Activated CD8-positive, alpha-beta T cell treated with anti-CD3 and anti-CD28 coated beads for 36 hours (primary cell): Measurements from ENCODE around the gene CSF1. TPM values are rescaled to one million over a fixed set of nuclear protein-coding genes. Genes with fewer than 3 reads are reported as not detected.
A peak's percentile ranks its signal among the peaks of the same experiment; 100 is the strongest.

ENCODE experiments used
- ATAC-seq: fragments of 200-7000 bp; cut with Tn5 transposase; one replicate; pipeline ENCODE4 v1.10.0; 2021; ENCODE audit warnings: mild to moderate bottlenecking, moderate library complexity
- CTCF ChIA-PET: fragments of 350-600 bp; sonication (Branson Sonifier 250); formaldehyde crosslinking; loops from one replicate; lab custom pipeline; 2021; ENCODE audit warnings: antibody characterized with exemption; lab: Charles Lee
- POLR2A ChIA-PET: fragments of 350-600 bp; sonication (Branson Sonifier 250); formaldehyde crosslinking; loops from one replicate; lab custom pipeline; 2021; ENCODE audit warnings: antibody characterized with exemption; lab: Charles Lee
- DNase-seq: peaks from one replicate; pipeline ENCODE4 v3.0.0-alpha.2; 2020
- H3K27ac Mint-ChIP-seq: one replicate; pipeline ENCODE4 v1.8.0; 2021; ENCODE audit warnings: mild to moderate bottlenecking, mixed read lengths
- H3K27me3 Mint-ChIP-seq: one replicate; pipeline ENCODE4 v1.8.0; 2021; ENCODE audit warnings: mixed read lengths
- H3K36me3 Mint-ChIP-seq: one replicate; pipeline ENCODE4 v1.8.0; 2021; ENCODE audit warnings: low read depth, mixed read lengths
- H3K4me1 Mint-ChIP-seq: one replicate; pipeline ENCODE4 v1.8.0; 2021; ENCODE audit warnings: low read depth, mixed read lengths
- H3K4me3 Mint-ChIP-seq: one replicate; pipeline ENCODE4 v1.8.0; 2021; ENCODE audit warnings: mild to moderate bottlenecking, moderate library complexity, mixed read lengths
- H3K9me3 Mint-ChIP-seq: one replicate; pipeline ENCODE4 v1.8.0; 2021; ENCODE audit warnings: mixed read lengths
- CTCF ChIP-seq: fragments of 200-600 bp; IDR thresholded peaks from one replicate; pipeline ENCODE4 v1.8.0; 2022; ENCODE audit warnings: antibody characterized with exemption, mild to moderate bottlenecking
- intact Hi-C: fragments of 100-400 bp; cut with micrococcal nuclease; formaldehyde crosslinking; loops from one replicate; pipeline ENCODE4 v1.10.0; 2022
- total RNA-seq, 2 experiments: library from RNA; stranded (reverse); gene quantifications; one replicate each; pipeline ENCODE4 v1.2.3, GENCODE V29; 2021

CSF1 gene
- total RNA-seq, 2 experiments from 2014 or later, result 28.3 to 33.3 TPM

- intact Hi-C loops, result no loop called here
- POLR2A ChIA-PET, result interaction anchor here (0.8 to 1.2 kb wide), 3 partner anchors 11 to 113 kb away, joined by 3 read pairs; no protein-coding TSS in a partner anchor
These were observed 30.6 kb upstream of the CSF1 start for GRCh38 chr1:109879881-109880525.

GRCh38 chr1:109880971-109881894 lies 29.4 kb upstream of the CSF1 start:
- POLR2A ChIA-PET, result interaction anchor here (1.1 kb wide), 1 partner anchor 111 kb away, joined by 3 read pairs; no protein-coding TSS in a partner anchor
- Mint-ChIP-seq H3K36me3 (no peaks in the 10 kb centered on the region), H3K9me3 (no peaks in the 10 kb centered on the region), H3K4me1 (peaks cover 2% of the 10 kb centered on the region), H3K4me3 (no peak overlapping the region), H3K27me3 (no peaks in the 10 kb centered on the region), H3K27ac (no peak overlapping the region)
- intact Hi-C loops, result no loop called here
- ATAC-seq, result peak; percentile 27
- DNase-seq, result no peak
- TF ChIP-seq CTCF, result no peak
- CTCF ChIA-PET, result interaction anchor here (0.6 to 0.7 kb wide), 2 partner anchors 10 to 103 kb away, joined by 3 read pairs; partner anchors contain the start of gene AHCYL1

More at GRCh38 chr1:109879881-109880525, 30.6 kb upstream of the CSF1 start:
- Mint-ChIP-seq H3K27me3 (no peaks in the 10 kb centered on the region), H3K36me3 (no peaks in the 10 kb centered on the region), H3K9me3 (no peaks in the 10 kb centered on the region), H3K4me1 (peaks cover 2% of the 10 kb centered on the region), H3K4me3 (no peak overlapping the region), H3K27ac (no peak overlapping the region)
- TF ChIP-seq CTCF, result no peak
- CTCF ChIA-PET, result no interaction called here
- ATAC-seq (no peak), DNase-seq (no peak)

GRCh38 chr1:109881906-109882287 lies 28.8 kb upstream of the CSF1 start:
- ATAC-seq, result no peak
- ChIA-PET POLR2A (no interaction called here), CTCF (interaction anchor here (0.7 kb wide), 1 partner anchor 103 kb away, joined by 3 read pairs; the partner anchor contains the start of gene AHCYL1)
- Mint-ChIP-seq H3K9me3 (no peaks in the 10 kb centered on the region), H3K4me1 (peaks cover 2% of the 10 kb centered on the region), H3K36me3 (no peaks in the 10 kb centered on the region), H3K27me3 (no peaks in the 10 kb centered on the region), H3K27ac (no peak overlapping the region), H3K4me3 (no peak overlapping the region)
- no peak for DNase-seq
- TF ChIP-seq CTCF, result no peak
- intact Hi-C loops, result no loop called here

GRCh38 chr1:109882288-109883245 lies 28.1 kb upstream of the CSF1 start:
- Mint-ChIP-seq H3K9me3 (no peaks in the 10 kb centered on the region), H3K27ac (no peak overlapping the region), H3K27me3 (no peaks in the 10 kb centered on the region), H3K36me3 (no peaks in the 10 kb centered on the region), H3K4me3 (no peak overlapping the region), H3K4me1 (peaks cover 2% of the 10 kb centered on the region)
- ChIA-PET CTCF (interaction anchor here (0.6 kb wide), 1 partner anchor 104 kb away, joined by 3 read pairs; no protein-coding TSS in a partner anchor), POLR2A (no interaction called here)
- DNase-seq (no peak), ATAC-seq (no peak)
- no peak for TF ChIP-seq CTCF
- intact Hi-C loops, result no loop called here
